Osteocyte (in vitro differentiated cells): ENCODE measurements around the gene STK38L. TPM values are rescaled to one million over a fixed set of nuclear protein-coding genes. Genes with fewer than 3 reads are reported as not detected.

ENCODE experiments used
- DNase-seq: peaks from one replicate; pipeline ENCODE4 v3.0.0; 2021; ENCODE audit warnings: mixed read lengths; ENCODE audit not compliant: unreplicated experiment; ENCODE audit errors: extremely low spot score
- H3K27ac Mint-ChIP-seq: one replicate; pipeline ENCODE4 v1.8.0; 2021; ENCODE audit warnings: mild to moderate bottlenecking, mixed read lengths; ENCODE audit not compliant: unreplicated experiment
- H3K27me3 Mint-ChIP-seq: one replicate; pipeline ENCODE4 v1.8.0; 2021; ENCODE audit warnings: mixed read lengths; ENCODE audit not compliant: unreplicated experiment
- H3K36me3 Mint-ChIP-seq: one replicate; pipeline ENCODE4 v1.8.0; 2021; ENCODE audit warnings: mixed read lengths; ENCODE audit not compliant: unreplicated experiment
- H3K4me1 Mint-ChIP-seq: one replicate; pipeline ENCODE4 v1.8.0; 2021; ENCODE audit warnings: mixed read lengths; ENCODE audit not compliant: unreplicated experiment
- H3K4me3 Mint-ChIP-seq: one replicate; pipeline ENCODE4 v1.8.0; 2021; ENCODE audit warnings: mild to moderate bottlenecking, moderate library complexity, mixed read lengths; ENCODE audit not compliant: unreplicated experiment
- H3K9me3 Mint-ChIP-seq: one replicate; pipeline ENCODE4 v1.8.0; 2021; ENCODE audit warnings: mixed read lengths; ENCODE audit not compliant: unreplicated experiment
- total RNA-seq: library from RNA; stranded (reverse); gene quantifications from 2 replicates; pipeline ENCODE4 v1.2.1, GENCODE V29; 2021
- TF ChIP-seq, protein P1 (sequence below): fragments of 200-600 bp; sonication (generic); IDR thresholded peaks from 2 replicates; pipeline ENCODE4 v1.5.0; 2021; ENCODE audit warnings: antibody characterized with exemption, mild to moderate bottlenecking, moderate library complexity

Gene STK38L
- total RNA-seq, 1 donor from 2014 or later: 81.3 TPM

- DNase-seq: no peak
- no peaks in the 10 kb centered on the region for H3K9me3 Mint-ChIP-seq
- no peak overlapping the region for H3K27ac Mint-ChIP-seq
- peaks cover 16% of the 10 kb centered on the region for H3K4me1 Mint-ChIP-seq
- no peaks in the 10 kb centered on the region for H3K36me3 Mint-ChIP-seq
- no peak overlapping the region for H3K4me3 Mint-ChIP-seq
- TF ChIP-seq, protein P1, sequence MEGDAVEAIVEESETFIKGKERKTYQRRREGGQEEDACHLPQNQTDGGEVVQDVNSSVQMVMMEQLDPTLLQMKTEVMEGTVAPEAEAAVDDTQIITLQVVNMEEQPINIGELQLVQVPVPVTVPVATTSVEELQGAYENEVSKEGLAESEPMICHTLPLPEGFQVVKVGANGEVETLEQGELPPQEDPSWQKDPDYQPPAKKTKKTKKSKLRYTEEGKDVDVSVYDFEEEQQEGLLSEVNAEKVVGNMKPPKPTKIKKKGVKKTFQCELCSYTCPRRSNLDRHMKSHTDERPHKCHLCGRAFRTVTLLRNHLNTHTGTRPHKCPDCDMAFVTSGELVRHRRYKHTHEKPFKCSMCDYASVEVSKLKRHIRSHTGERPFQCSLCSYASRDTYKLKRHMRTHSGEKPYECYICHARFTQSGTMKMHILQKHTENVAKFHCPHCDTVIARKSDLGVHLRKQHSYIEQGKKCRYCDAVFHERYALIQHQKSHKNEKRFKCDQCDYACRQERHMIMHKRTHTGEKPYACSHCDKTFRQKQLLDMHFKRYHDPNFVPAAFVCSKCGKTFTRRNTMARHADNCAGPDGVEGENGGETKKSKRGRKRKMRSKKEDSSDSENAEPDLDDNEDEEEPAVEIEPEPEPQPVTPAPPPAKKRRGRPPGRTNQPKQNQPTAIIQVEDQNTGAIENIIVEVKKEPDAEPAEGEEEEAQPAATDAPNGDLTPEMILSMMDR: no peak
- H3K27me3 Mint-ChIP-seq: no peaks in the 10 kb centered on the region
Measured at GRCh38 chr12:27361372-27361771, 117.3 kb downstream of the STK38L start.

- no peak for DNase-seq
- H3K27me3 Mint-ChIP-seq: no peaks in the 10 kb centered on the region
- H3K4me3 Mint-ChIP-seq: no peak overlapping the region
- TF ChIP-seq, protein P1: no peak
- no peak overlapping the region for H3K27ac Mint-ChIP-seq
- H3K4me1 Mint-ChIP-seq: peaks cover 4% of the 10 kb centered on the region
- no peaks in the 10 kb centered on the region for H3K9me3 Mint-ChIP-seq
- no peaks in the 10 kb centered on the region for H3K36me3 Mint-ChIP-seq
Measured at GRCh38 chr12:27366621-27367020, 122.5 kb downstream of the STK38L start.

- no peaks in the 10 kb centered on the region for H3K27me3 Mint-ChIP-seq
- H3K4me1 Mint-ChIP-seq: no peaks in the 10 kb centered on the region
- TF ChIP-seq, protein P1: no peak
- no peaks in the 10 kb centered on the region for H3K9me3 Mint-ChIP-seq
- H3K4me3 Mint-ChIP-seq: no peak overlapping the region
- no peak for DNase-seq
- H3K27ac Mint-ChIP-seq: no peak overlapping the region
- no peaks in the 10 kb centered on the region for H3K36me3 Mint-ChIP-seq
Measured at GRCh38 chr12:27367078-27367477, 123.0 kb downstream of the STK38L start.

Other genes starting within 250 kb of the STK38L start
- 44.9 and 46.9 TPM in 2 replicates for gene TM7SF3, start 229.9 kb upstream of the STK38L start, total RNA-seq
- 42.1 and 43.0 TPM in 2 replicates for gene MED21, start 221.7 kb upstream of the STK38L start, total RNA-seq
- not detected in 2 replicates for gene C12orf71, start 161.7 kb upstream of the STK38L start, total RNA-seq
- gene BMAL2, start 88.5 kb downstream of the STK38L start, total RNA-seq: 5.5 and 6.4 TPM in 2 replicates
- gene SMCO2, start 202.4 kb downstream of the STK38L start, total RNA-seq: not detected in 2 replicates